ENCODE measurements around the gene COL11A1.
"Not testable (repeated sequence)": the region's sequence is repeated elsewhere in the genome, so short reads cannot be mapped to it uniquely, and the experiment has no call there.

GRCh38 chr1:102826706-102827105, 281.6 kb downstream of the COL11A1 start:
- TF ChIP-seq, protein P1, sequence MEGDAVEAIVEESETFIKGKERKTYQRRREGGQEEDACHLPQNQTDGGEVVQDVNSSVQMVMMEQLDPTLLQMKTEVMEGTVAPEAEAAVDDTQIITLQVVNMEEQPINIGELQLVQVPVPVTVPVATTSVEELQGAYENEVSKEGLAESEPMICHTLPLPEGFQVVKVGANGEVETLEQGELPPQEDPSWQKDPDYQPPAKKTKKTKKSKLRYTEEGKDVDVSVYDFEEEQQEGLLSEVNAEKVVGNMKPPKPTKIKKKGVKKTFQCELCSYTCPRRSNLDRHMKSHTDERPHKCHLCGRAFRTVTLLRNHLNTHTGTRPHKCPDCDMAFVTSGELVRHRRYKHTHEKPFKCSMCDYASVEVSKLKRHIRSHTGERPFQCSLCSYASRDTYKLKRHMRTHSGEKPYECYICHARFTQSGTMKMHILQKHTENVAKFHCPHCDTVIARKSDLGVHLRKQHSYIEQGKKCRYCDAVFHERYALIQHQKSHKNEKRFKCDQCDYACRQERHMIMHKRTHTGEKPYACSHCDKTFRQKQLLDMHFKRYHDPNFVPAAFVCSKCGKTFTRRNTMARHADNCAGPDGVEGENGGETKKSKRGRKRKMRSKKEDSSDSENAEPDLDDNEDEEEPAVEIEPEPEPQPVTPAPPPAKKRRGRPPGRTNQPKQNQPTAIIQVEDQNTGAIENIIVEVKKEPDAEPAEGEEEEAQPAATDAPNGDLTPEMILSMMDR (CRISPR knock-in tag; IDR thresholded peaks at IDR 0.05) = not testable (repeated sequence)
- TF ChIP-seq SRF (IDR thresholded peaks at IDR 0.05; ENCODE audit: low read depth, low read length); SMAD3 (CRISPR knock-in tag; IDR thresholded peaks at IDR 0.05); CHD2 (IDR thresholded peaks at IDR 0.05; ENCODE audit: low read depth, low read length); KDM1A (CRISPR knock-in tag; IDR thresholded peaks at IDR 0.05); POLR2AphosphoS5 (IDR thresholded peaks at IDR 0.05; ENCODE audit: low read depth, low read length); HDAC2 (CRISPR knock-in tag; IDR thresholded peaks at IDR 0.05); ZNF780A (CRISPR knock-in tag; IDR thresholded peaks at IDR 0.05): not testable (repeated sequence)
- TF ChIP-seq, protein P2, sequence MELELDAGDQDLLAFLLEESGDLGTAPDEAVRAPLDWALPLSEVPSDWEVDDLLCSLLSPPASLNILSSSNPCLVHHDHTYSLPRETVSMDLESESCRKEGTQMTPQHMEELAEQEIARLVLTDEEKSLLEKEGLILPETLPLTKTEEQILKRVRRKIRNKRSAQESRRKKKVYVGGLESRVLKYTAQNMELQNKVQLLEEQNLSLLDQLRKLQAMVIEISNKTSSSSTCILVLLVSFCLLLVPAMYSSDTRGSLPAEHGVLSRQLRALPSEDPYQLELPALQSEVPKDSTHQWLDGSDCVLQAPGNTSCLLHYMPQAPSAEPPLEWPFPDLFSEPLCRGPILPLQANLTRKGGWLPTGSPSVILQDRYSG (CRISPR knock-in tag; IDR thresholded peaks at IDR 0.05) = not testable (repeated sequence)
- TF ChIP-seq, protein P3, sequence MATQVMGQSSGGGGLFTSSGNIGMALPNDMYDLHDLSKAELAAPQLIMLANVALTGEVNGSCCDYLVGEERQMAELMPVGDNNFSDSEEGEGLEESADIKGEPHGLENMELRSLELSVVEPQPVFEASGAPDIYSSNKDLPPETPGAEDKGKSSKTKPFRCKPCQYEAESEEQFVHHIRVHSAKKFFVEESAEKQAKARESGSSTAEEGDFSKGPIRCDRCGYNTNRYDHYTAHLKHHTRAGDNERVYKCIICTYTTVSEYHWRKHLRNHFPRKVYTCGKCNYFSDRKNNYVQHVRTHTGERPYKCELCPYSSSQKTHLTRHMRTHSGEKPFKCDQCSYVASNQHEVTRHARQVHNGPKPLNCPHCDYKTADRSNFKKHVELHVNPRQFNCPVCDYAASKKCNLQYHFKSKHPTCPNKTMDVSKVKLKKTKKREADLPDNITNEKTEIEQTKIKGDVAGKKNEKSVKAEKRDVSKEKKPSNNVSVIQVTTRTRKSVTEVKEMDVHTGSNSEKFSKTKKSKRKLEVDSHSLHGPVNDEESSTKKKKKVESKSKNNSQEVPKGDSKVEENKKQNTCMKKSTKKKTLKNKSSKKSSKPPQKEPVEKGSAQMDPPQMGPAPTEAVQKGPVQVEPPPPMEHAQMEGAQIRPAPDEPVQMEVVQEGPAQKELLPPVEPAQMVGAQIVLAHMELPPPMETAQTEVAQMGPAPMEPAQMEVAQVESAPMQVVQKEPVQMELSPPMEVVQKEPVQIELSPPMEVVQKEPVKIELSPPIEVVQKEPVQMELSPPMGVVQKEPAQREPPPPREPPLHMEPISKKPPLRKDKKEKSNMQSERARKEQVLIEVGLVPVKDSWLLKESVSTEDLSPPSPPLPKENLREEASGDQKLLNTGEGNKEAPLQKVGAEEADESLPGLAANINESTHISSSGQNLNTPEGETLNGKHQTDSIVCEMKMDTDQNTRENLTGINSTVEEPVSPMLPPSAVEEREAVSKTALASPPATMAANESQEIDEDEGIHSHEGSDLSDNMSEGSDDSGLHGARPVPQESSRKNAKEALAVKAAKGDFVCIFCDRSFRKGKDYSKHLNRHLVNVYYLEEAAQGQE (IDR thresholded peaks at IDR 0.05; ENCODE audit: borderline replicate concordance in 1 of 2, low read depth in 1 of 2, low read length in 2 of 2) = not testable (repeated sequence)
